Occipital lobe (tissue), 2 donors: ENCODE results near the gene GALM. TPM values are rescaled to one million over a fixed set of nuclear protein-coding genes. Genes with fewer than 3 reads are reported as not detected.
"Not testable (repeated sequence)": the region's sequence is repeated elsewhere in the genome, so short reads cannot be mapped to it uniquely, and the experiment has no call there.

ENCODE experiments used
- DNase-seq: peaks from one replicate; lab custom pipeline; 2025; lab: John Stamatoyannopoulos, UW
- total RNA-seq: library from RNA; depleted of rRNA; stranded (reverse); fragments of >200 nt; gene quantifications from one replicate; pipeline ENCODE4 v1.2.3, GENCODE V29; 2014

The GALM gene
- total RNA-seq, 1 donor from 2014 or later: 3.6 TPM

DNA sequence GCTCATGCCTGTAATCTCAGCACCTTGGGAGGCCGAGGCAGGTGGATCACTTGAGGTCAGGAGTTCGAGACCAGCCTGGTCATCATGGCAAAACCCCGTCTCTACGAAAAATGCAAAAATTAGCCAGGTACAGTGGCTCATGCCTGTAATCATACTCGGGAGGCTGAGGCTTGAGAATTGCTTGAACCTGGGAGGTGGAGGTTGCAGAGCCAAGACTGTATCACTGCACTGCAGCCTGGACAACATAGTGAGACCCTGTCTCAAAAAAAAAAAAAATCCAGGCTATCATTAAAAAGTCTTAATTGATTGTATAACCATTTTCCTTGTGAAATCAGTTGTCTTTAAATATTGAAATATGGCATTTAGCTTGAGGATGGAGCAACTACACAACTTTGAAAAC is 15.0 kb downstream of the GALM start:
- not testable (repeated sequence) for DNase-seq

DNA sequence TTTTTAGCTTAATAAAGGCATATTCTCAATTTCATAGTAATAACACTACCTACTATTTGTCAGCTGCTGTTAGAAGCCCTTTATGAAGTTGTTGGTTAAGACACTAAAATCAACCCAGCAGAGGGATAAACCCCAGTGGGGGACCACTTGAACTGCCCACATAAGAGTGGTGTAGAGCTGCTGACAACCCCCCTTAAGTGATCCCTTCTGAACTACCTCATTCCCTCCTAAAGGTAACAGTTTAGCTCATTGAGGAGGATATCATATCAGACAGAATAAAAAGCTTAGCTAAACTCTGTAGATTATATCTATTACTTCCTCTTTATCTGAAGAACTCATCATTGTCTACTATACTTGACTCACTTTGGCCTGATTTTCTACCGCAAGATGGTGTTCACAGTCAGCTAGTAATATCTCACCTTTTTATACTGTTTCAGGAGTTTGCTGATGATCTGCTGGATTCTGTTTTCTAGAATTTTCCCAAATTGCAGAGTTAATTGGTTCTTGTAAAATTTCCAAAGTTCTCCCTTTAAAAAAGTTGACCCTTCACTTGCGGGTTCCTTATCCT is 16.2 kb downstream of the GALM start:
- no peak for DNase-seq

DNA sequence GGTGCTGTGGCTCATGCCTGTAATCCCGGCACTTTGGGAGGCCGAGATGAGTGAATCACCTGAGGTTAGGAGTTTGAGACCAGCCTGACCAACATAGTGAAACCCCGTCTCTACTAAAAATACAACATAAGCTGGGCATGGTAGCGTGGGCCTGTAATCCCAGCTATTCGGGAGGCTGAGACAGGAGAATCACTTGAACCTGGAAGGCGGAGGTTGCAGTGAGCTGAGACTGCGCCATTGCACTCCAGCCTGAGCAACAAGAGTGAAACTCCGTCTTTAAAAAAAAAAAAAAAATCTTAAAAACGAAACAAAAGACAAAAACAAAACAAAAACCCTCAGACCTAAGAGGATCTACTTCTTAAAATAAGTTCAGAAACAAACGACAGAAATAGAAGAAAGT is 16.7 kb downstream of the GALM start:
- DNase-seq: not testable (repeated sequence)

DNA sequence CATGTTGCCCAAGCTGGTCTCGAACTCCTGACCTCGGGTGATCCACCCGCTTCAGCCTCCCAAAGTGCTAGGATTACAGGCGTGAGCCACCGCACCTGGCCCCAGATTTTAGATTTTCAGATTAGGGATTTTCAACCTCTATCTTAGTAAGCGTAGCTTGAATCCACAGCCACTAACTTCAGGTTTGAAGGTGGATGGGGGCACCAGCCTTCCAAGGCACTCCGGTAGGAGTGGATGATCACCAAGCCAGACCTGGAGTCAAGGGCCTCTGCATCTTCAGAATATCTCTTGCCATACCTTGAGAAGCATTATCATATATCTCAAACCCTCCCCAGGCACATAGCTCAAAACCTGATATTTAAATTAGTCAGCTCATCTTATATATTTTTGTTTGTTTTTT is 17.9 kb downstream of the GALM start:
- DNase-seq: no peak

DNA sequence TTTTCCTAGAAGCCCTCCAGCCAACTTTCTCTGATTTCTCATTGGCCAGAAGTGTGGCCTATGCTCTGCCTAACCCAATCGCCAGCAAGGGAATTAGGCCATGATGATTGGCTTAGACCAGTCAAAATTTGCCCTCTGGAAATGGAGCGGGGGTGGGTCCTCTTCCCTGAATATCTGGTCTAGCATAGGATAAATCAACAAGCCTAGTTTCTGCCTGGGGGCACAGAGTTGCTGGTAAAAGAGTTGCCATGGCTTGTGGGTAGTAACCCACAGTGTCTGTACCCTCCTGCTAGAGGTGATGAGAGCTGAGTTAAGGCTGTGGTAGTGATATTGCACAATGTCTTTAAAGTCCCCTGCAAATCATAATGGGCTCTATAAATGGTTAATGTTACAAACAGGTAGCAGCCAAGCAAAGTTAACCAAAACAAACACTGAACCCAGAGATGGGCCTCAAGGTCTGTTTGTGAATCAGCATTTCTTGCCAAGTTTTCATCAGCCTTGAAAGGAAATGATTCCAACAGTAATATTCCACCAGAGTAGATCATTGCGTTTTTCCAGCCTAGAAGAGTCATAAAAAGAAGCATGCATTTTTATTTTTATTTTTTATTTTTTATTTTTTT is 19.3 kb downstream of the GALM start:
- DNase-seq: no peak

DNA sequence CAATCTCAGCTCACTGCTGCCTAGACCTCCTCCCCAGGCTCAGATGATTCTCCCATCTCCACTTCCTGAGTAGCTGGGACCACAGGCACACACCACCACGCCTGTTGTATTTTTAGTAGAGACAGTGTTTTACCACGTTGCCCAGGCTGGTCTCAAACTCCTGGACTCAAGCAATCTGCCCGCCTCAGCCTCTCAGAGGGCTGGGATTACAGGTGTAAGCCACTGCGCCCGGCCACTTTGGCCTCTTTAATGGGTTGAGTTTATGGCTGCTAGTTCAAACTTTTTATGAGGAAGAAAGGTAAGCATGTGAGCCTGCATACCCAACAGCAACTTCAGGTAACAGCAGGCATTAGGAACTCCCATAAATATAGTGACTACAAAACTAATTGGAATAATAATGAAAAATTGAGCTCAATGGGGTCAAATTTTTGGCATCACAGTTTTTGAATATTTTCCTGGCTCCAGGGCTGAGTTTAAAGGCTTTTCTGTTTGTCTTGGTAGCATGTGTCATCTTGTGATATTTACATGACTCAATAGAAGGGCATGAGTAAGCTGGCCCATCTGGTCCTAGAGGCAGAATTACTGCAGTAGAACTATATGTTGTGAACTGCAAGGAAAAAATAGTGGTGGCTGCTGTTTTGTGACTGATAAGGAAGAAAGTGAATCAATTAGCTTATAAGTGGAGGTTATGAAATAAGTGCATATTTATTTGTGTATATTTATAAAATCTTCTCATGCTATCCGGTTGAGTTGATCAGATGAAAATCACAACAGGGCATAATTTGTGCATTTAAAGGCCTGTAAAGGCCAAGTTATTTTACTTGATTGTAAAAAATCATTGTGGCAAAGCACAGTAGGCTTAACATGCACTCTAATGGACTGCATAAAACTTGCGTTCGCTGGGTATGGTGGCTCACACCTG is 24.8 kb downstream of the GALM start:
- no peak for DNase-seq

DNA sequence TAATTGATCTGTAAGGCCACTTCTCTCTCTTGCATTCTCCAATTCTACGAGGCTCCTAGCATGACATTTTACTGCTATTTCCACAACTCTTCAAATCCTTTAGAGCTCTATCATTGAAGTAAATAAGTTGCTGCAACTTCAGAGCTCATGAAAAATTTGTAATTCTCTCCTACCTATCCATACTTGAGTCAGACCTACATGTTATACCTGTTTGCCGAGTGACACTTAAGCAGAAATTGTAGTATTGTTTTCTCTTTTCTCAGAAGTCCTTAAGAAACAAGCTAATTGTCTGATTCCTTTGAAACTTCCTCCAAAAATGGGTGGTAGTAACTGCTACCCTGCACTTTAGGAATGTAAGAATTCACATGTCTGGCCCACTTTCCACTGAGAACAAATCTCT is 26.1 kb downstream of the GALM start:
- no peak for DNase-seq

DNA sequence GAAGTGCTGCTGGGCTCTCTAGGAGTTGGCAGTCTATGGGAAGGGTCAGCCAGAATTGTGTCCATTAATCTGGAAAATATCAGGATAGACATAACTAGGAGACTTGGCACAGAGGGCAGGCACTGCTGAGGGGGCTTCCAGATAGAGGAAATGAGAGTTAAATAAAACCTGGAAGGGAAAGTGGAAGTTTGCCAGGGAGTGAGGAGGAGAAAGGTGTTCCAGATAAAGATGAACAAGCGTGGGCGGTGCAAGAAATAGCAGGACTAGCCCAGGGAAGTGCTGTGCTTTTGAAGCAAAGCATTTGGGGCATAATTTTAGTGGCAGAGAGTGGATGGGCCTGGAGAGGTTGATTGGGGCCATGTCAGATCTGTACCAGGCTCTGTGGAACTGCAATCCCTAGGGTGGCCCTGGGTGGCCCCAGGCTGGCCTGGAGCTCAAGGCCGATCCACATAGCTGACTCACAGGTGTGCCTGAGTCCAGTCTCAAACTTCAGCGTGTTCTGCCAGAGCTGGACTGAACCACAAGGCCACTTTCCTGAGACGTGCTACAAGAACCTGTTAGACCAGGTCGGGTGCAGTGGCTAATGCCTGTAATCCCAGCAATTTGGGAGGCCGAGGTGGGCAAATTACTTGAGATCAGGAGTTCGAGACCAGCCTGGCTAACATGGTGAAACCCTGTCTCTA is 26.9 kb downstream of the GALM start:
- DNase-seq: no peak

DNA sequence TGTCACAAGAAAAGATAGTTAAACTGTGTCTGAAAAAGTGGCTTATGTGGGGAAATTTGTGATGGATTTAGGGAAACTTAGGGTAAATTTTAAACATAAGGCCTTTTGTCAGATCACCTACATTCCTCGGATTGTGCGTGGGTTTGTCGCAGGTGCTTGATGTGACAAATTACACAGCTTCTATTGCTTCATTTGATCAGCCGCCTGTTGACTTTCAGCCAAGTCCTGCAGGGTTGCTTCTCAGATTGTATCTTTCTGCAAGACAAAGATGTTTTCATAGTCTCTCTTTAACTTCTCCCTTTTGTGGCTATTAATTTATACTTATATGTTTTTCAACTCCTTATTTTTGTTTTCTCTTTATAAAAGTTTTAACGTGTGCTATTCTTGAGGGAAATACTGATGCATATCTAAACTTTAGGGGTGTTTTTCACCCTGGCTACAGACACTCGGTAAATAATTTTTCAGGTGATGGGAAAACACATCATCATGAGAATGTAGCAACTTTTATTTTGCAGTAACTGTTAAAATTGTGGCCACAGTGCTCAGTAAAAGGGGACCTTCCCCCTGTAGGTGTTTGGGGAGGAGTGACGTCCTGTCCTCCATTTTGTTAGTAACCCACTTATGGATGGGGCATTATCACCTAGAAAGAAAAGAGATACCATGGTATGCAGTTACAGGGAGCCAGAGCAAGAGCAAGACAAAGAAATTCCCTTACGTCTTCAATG is 31.4 kb downstream of the GALM start:
- peak; percentile 9 for DNase-seq

DNA sequence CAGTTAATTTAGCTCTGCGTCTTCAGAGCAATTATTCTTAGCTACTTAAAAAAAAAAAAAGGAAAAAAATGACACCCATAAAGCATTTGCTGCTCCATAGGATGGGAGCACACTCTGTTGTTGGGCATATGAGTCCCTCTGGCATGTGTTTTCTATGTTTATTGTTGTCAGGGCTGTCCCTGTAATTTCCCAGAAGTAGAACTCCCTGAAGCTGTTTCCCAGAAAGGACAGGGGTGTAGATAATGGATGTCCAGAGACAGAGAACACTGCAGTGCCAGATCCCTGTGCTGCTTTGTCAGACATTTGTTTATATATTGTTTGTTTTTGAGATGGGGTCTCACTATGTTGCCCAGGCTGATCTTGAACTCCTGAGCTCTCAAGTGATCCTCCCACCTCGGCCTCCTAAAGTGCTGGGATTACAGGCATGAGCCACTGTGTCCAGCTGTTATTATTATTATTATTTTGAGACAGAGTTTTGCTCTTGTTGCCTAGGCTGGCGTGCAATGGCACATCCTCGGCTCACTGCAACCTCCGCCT is 32.6 kb downstream of the GALM start:
- no peak for DNase-seq

DNA sequence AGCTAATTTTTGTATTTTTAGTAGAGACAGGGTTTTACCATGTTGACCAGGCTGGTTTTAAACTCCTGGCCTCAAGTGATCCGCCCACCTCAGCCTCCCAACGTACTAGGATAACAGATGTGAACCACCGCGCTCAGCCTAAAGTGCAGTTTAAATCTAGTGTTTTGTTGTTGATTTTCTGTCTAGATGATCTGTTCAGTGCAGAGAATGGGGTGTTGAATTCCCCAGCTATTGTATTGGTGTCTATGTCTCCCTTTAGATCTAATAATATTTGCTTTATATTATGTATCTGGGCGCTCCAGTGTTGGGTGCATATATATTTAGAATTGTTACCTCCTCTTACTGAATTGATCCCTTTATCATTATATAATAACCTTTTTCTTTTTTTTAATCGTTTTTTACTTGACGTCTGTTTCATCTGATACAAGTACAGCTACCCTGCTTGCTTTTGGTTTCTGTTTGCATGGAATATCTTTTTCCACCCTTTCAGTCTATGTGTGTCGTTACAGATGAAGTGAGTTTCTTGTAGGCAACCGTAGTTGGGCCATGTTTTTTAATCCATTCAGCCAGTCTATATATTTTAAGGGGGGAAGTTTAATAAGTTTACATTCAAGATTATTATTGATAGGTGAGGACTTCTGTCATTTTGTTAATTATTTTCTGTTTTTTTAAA is 34.3 kb downstream of the GALM start:
- no peak for DNase-seq

DNA sequence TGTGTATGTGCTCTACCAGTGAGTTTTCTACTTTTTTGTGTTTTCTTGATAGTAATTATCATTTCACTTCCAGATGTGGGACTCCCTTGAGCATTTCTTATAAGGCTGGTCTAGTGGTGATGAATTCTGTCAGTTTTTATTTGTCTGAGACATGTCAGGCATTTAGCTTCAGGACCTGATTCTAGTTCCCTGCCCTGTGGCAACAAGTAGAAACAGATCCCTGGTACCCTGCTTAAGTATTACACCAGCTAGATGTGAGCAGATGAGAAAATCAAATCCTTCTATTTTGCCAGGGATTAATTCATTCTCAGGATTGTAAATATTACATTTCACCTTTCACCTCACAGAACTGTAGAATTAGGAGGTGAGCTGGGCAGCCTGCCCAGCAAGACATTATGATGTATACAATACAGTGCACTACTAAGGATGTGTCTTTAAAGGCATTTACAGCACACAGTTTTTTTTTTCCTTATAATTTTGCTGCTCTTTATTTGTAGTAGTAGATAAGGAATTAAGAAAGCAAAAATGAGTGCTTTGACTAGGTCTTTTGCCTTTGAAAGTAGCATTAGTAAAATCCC is 35.1 kb downstream of the GALM start:
- DNase-seq: no peak

DNA sequence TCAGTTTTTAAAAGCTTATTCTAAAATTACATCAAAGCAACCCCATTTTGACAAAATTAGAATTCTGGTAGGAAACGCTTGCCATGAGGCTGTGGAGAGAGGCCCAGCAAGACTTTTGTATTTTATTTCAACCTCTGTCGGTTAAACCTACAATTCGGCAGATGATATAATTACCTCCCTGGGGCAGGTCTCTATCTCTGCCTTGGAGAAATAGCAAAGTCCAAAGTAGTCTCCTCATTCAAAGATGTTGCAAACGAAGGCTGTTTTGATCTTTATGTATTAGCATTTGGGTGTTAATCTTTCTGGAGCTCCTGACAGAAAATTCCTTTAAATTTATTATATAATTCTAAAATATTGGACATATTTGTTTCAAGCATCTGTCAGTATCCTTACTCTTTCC is 35.6 kb downstream of the GALM start:
- DNase-seq: no peak

DNA sequence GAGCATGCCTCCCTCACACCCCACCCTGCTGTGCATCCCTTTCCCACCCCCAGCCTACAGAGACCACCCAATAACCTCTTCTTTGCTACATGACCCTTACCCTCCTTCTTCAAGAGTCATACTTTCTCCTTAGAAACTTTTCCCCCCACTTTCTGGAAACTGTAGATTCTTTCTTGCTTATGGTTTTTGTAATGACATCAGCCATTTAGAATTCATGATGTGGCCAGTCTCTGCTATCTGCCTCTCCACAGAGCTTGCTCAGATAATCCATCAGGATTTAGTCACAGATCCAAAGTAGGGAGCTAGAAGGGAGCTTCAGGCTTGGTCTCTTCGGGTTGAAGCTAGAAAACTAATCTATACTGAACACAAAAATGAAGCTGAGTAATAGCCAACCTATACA is 36.5 kb downstream of the GALM start:
- no peak for DNase-seq

DNA sequence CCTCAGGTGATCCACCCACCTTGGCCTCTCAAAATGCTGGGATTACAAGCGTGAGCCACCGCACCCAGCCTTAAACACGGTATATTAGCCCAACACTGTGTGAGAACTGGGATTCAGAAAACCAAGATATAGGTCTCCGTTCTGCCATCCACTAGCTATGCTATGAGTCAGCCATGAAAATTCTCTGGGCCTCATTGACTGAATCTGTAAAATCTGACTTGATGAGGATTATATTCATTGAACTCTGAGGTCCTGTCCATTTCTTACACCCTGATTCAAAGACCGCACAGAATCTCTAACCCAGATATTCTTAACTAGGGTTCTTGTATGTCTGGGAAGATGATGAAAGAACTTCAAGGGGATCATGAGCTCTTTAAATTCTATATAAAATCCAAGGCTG is 37.4 kb downstream of the GALM start:
- DNase-seq: not testable (repeated sequence)

DNA sequence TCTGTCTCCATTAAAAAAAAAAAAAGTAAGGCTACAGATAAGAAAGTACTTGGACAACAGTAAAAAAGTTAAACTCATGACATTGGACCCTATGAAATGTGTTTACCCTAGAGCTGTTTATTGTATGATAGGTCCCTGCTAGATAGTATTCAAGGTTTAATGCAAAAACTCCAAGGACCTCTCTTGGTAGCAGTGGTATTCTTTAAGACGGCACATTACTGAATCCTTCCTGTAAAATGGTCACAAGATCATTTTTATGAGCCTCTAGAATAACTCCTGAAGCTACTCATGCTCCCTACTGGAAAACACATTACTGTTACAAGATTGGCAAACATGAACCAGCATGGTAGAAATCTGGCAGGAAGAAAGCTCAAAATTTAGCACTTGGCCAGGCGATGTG is 38.8 kb downstream of the GALM start:
- no peak for DNase-seq

DNA sequence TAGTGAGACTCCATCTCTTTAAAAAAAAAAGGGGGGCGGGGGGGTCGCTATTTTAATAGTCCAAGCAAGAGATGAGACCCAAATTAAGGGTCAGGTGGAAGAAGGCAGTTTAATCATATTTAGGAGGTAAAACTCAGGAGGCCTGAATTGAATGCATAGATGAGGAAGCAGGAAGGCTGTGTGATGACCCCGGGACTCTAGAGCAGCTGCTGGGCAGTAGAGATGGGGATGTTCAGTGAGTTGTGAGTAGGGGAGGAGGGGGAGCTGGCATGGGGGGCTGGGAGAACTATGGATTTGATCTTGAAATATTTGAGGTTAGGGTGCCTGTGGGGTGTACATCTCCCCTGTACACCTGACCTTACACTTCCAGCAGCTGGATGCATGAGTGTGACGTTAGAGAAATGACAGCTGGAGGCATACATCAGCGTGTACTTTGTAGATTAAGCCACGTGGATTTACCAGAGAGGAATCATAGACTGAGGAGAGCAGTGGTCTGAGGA is 41.0 kb downstream of the GALM start:
- no peak for DNase-seq

DNA sequence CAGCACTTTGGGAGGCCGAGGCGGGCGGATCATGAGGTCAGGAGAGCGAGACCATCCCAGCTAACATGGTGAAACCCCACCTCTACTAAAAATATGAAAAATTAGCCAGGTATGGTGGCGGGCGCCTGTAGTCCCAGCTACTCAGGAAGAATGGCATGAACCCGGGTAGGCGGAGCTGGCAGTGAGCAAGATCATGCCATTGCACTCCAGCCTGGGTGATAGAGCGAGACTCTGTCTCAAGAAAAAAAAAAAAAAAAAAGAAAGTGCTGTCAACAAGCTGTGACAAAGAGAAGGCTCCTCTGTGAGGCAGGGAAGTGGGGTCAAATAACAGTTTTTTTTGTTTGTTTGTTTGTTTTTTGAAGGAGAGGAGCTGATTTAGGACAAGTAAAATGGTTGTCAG is 42.6 kb downstream of the GALM start:
- not testable (repeated sequence) for DNase-seq

DNA sequence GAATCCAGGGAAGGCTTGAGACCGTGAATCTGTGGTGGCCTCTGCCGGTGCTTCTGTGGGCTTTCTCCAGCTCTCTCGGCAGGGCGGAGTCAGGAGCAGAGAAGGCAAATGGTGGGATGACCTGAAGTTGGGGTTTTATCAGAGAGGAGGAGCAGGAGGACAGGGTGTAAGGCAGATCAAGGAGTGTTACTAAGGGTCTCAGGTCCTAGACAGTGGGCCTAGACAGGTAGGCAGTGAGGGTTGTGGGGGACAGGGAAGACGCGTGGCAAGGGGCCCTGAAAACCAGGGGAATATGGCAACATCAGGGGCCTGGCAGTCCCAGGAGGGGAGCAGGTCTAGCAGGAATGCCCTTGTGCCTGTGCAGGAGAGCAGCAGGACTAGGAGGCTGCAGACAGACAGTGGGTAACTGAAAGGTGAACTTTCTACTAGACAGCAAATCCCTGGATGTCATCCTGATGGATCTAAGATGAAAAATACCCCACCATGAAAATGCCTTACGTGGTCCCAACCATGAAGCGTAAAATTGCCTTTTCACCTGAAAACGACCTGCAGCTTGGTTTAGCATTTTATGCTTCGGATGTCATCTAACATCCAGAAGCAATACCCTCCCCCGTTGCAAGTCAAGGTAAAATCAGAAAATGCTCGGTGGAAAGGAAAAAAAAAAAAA is 43.1 kb downstream of the GALM start:
- DNase-seq: no peak
